ENCODE results near the gene SOX12.
"Not testable (repeated sequence)": the region's sequence is repeated elsewhere in the genome, so short reads cannot be mapped to it uniquely, and the experiment has no call there.

The SOX12 gene

DNA sequence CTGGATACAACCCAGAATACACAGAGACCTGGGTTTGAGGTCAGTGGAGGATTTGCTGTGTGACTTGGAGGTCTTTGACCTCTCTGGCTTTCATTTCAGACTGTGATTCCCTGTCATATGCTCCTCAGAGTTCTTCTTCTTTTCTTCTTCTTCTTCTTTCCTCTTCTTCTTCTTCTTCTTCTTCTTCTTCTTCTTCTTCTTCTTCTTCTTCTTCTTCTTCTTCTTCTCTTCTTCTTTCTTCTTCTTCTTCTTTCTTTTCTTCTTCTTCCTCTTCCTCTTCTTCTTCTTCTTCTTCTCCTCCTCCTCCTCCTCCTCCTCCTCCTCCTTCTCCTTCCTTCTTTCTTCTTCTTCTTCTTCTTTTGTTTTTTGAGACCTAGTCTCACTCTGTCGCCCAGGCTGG lies 10.7 kb downstream of the SOX12 start:
- H3K27ac Mint-ChIP-seq: peak overlapping the region; percentile 28 to 43
- not testable (repeated sequence) for H3K9me3 Mint-ChIP-seq, DNase-seq, H3K27me3 Mint-ChIP-seq, H3K4me1 Mint-ChIP-seq, ATAC-seq, H3K4me3 Mint-ChIP-seq

- Mint-ChIP-seq H3K4me1 (peaks cover 7% of the 10 kb centered on the region), H3K9me3 (peaks cover 0 to 5% of the 10 kb centered on the region in 2 donors), H3K4me3 (no peak overlapping the region), H3K27me3 (peaks cover 6% of the 10 kb centered on the region), H3K27ac (no peak overlapping the region)
- DNase-seq: peak in 1 of 2 donors; percentile 38
- peak; percentile 90 for ATAC-seq
Measured at GRCh38 chr20:341682-342081, 16.3 kb downstream of the SOX12 start.

DNA sequence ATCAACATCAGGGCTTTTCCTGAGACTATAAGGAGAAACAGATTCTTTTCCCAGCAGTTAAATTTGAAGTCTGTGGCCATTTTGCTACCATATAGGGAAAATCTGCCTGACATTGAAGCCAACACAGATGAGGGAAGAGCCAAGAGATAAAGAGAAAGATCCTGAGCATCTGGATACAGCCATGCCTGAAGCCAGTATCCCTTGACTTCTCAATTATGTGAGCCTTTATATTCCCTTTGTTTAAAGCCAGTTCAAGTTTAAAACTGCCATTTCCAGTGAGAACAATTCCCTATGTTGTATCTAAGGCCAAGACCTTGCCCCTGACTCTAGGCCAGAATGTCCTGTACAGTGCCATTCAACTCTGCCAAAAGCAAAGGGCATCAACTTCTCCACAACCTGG lies 17.8 kb downstream of the SOX12 start:
- peaks cover 6% of the 10 kb centered on the region for H3K27me3 Mint-ChIP-seq
- H3K9me3 Mint-ChIP-seq: peaks cover 0 to 5% of the 10 kb centered on the region in 2 donors
- H3K4me3 Mint-ChIP-seq: no peak overlapping the region
- no peak overlapping the region for H3K27ac Mint-ChIP-seq
- H3K4me1 Mint-ChIP-seq: peaks cover 11% of the 10 kb centered on the region
- no peak for ATAC-seq
- DNase-seq: no peak

DNA sequence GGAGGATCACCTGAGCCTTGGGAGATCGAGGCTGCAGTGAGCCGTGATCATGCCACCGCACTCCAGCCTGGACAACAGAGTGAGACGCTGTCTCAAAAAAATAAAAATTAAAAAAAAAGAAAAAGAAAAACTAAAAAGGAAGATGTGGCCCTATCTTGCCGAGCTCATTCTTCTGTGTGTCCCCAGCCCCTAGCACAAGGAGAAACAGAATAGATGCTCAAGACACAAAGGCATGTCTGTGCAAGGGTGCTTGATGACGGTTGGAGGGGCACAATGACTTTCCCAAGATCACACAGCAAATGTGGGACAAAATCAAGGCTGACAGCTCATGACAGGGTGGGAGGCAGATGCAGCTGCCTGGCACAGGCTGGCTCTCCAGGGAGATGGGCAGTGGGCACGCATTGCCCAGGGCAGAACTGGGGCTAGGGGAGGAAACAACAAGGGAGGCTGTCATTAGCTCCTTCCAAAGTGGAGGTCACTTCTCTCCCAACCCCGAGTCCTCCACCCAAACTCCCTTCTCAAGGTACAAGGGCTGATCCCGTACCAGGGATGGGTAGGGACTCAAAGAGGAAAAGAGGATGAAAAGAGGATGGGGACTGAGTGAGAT lies 20.8 kb downstream of the SOX12 start:
- Mint-ChIP-seq H3K9me3 (peaks cover 0 to 5% of the 10 kb centered on the region in 2 donors), H3K27ac (peak overlapping the region; percentile 51 to 95), H3K27me3 (peaks cover 6% of the 10 kb centered on the region), H3K4me1 (peaks cover 19% of the 10 kb centered on the region), H3K4me3 (peak overlapping the region; percentile 92 to 97)
- ATAC-seq (no peak), DNase-seq (no peak)

DNA sequence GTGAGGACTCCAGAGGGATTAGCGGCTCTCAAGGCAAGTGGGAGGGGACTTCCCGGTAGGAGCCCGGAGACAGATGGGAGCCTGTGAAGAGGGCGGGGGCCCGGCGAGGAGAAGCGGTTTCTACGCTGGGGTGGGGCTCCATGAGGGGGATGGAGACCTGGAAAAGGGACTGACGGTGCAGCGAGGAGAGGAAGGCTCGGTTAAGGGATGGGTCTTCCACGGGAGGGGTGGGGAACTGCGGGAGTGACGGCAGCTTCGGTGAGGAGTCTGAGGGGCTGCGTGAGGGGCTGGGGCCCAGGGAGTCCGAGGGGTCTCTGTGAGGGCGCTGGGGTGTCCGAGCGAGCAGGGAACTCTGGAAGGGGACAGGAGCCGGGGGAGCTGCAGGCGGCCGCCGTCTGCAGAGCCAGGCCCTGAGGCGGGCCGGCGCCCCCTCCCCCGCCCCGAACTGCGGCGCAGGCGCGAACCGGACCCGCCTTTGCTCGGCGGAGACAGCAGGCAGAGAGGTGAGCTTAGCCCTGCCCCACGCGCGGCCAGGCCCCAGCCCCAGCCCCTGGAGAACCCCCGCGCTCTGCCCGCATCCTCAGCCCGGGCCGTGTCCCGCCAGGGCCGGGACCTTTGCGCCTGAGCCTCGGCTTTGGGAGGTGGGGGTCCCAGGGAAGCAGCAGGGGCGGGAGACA lies 21.4 kb downstream of the SOX12 start, which contains the start of gene NRSN2:
NRSN2 (plus strand) TSS at position 472 of the 677 bp plus-strand sequence. CDS start 2,533 bp downstream, outside the sequence.
- peaks cover 19% of the 10 kb centered on the region for H3K4me1 Mint-ChIP-seq
- peak within 1 kb of the TSS; percentile 51 to 95 for H3K27ac Mint-ChIP-seq
- H3K4me3 Mint-ChIP-seq: peak within 1 kb of the TSS; percentile 92 to 97
- H3K27me3 Mint-ChIP-seq: peaks cover 6% of the 10 kb centered on the region
- DNase-seq: peak; percentile 40 to 41
- peaks cover 0 to 2% of the 10 kb centered on the region in 2 donors for H3K9me3 Mint-ChIP-seq
- ATAC-seq: peak; percentile 58

GRCh38 chr20:347317-347639 lies 21.9 kb downstream of the SOX12 start:
- Mint-ChIP-seq H3K27ac (no peak overlapping the region), H3K9me3 (no peaks in the 10 kb centered on the region), H3K27me3 (peaks cover 6% of the 10 kb centered on the region), H3K4me3 (peak overlapping the region; percentile 86 to 97), H3K4me1 (peaks cover 19% of the 10 kb centered on the region)
- DNase-seq: no peak
- ATAC-seq: peak; percentile 10

- Mint-ChIP-seq H3K4me3 (peak overlapping the region; percentile 86 to 97), H3K27me3 (peaks cover 6% of the 10 kb centered on the region), H3K4me1 (peaks cover 19% of the 10 kb centered on the region), H3K27ac (peak overlapping the region; percentile 35 to 88), H3K9me3 (no peaks in the 10 kb centered on the region)
- peak; percentile 83 for ATAC-seq
- peak; percentile 66 to 75 for DNase-seq
Measured at GRCh38 chr20:347640-348484, 22.5 kb downstream of the SOX12 start.

DNA sequence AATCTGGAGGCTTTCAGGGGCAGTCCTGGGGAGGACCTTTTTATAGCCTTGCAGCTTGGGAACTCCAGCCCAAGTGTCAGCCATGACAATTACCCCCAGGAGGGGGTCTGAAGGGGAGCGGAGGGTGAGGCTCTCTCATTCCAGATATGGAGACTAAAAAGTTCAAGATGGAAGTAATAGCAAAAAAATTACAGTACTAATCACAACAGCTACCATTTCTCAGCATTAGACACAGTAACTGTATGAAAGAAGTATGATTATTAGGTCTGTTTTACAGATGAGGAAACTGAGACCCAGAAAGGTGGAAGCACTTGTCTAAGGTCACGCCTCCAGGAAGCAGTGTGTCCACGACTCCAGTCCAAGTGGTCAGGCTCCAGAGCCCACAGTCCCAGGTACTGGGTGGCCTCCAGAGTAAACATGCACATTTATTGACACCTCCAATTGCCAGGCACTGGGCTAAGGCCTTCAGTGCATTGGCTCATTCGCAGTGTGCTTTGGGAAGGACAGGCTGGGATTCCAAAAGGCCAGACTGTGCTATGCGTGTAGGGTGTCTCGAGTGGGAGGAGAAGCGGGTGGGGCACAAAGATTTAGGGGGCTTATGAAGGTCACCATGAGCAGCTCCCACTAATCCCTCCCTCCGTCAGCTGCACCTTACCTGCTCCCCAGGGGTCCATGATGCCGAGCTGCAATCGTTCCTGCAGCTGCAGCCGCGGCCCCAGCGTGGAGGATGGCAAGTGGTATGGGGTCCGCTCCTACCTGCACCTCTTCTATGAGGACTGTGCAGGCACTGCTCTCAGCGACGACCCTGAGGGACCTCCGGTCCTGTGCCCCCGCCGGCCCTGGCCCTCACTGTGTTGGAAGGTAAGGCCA lies 23.9 kb downstream of the SOX12 start:
- Mint-ChIP-seq H3K27me3 (peaks cover 6% of the 10 kb centered on the region), H3K4me3 (no peak overlapping the region), H3K9me3 (no peaks in the 10 kb centered on the region), H3K4me1 (peaks cover 19% of the 10 kb centered on the region), H3K27ac (no peak overlapping the region)
- no peak for ATAC-seq
- no peak for DNase-seq

DNA sequence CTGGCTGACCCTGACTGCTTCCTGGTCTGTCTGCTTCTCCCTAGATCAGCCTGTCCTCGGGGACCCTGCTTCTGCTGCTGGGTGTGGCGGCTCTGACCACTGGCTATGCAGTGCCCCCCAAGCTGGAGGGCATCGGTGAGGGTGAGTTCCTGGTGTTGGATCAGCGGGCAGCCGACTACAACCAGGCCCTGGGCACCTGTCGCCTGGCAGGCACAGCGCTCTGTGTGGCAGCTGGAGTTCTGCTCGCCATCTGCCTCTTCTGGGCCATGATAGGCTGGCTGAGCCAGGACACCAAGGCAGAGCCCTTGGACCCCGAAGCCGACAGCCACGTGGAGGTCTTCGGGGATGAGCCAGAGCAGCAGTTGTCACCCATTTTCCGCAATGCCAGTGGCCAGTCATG lies 27.8 kb downstream of the SOX12 start:
- no peak overlapping the region for H3K4me3 Mint-ChIP-seq
- no peak for DNase-seq
- no peaks in the 10 kb centered on the region for H3K27me3 Mint-ChIP-seq
- H3K27ac Mint-ChIP-seq: no peak overlapping the region
- H3K4me1 Mint-ChIP-seq: peaks cover 14% of the 10 kb centered on the region
- no peak for ATAC-seq
- H3K9me3 Mint-ChIP-seq: no peaks in the 10 kb centered on the region

DNA sequence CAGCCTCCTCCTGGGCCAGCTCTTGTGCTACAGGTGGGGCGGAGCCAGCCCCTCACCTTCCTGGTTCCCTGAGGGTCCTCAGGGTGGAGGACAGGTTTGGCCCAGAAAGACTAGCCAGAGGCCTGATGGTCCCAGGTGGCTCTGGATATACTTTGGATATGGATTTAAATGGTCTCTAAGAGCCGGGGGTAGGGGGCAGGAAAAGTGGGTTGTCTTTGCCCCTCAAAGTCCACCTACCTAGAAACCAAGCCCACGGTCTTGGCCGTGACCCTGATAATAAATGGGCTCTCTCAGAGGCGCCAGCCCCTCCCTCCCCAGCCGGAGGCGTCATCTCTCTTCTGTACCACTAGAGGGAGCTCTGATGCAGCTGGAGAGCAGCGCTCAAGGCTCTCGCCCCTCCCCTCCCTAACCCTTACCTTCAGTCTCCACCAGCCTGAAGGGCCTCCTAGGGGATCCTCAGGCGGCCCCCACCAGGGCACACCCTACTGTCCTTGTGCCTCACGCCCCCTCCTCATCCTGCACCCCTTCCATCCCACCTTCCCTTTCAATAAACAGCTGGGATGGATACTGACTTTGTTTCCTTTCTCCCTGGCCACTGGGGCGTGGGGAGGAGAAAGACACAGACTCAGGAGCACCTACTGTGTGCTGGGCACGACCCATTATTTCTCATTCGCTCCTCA lies 29.1 kb downstream of the SOX12 start:
- peak; percentile 96 for ATAC-seq

GRCh38 chr20:356154-356553 lies 30.8 kb downstream of the SOX12 start:
- not testable (repeated sequence) for DNase-seq, H3K4me3 Mint-ChIP-seq, ATAC-seq, H3K4me1 Mint-ChIP-seq, H3K27ac Mint-ChIP-seq, H3K9me3 Mint-ChIP-seq, H3K27me3 Mint-ChIP-seq

More for the DNA sequence above, 29.1 kb downstream of the SOX12 start:
- Mint-ChIP-seq H3K27ac (peak overlapping the region in 1 of 2 donors; percentile 79), H3K27me3 (no peaks in the 10 kb centered on the region), H3K4me3 (no peak overlapping the region), H3K9me3 (no peaks in the 10 kb centered on the region), H3K4me1 (peaks cover 6% of the 10 kb centered on the region)
- peak; percentile 83 to 84 for DNase-seq

GRCh38 chr20:356745-357144 lies 31.4 kb downstream of the SOX12 start:
- Mint-ChIP-seq H3K4me3 (no peak overlapping the region), H3K27ac (no peak overlapping the region), H3K27me3 (no peaks in the 10 kb centered on the region), H3K4me1 (peaks cover 6% of the 10 kb centered on the region), H3K9me3 (no peaks in the 10 kb centered on the region)
- DNase-seq (no peak), ATAC-seq (no peak)

- Mint-ChIP-seq H3K27ac (no peak overlapping the region), H3K27me3 (no peaks in the 10 kb centered on the region), H3K4me1 (peaks cover 26% of the 10 kb centered on the region), H3K9me3 (no peaks in the 10 kb centered on the region), H3K4me3 (no peak overlapping the region)
- DNase-seq: no peak
- ATAC-seq: no peak
Measured at GRCh38 chr20:358891-359555, 33.7 kb downstream of the SOX12 start.

DNA sequence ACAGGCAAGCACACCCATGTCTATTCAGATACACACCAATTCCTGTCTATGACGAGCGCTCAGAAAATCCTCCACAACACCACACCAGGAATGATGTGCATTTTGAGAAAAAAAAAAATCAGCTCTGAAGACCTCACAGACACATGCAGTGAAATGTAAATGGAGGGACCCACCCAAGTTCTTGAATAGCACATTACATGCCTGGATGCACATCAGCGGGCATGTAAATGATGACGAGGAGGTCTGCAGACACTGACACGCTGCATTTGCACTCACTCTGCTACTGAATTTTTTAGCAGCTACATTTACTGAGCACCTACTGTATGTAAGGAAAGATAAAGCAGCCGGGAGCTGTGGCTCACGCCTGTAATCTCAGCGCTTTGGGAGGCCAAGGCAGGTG lies 36.2 kb downstream of the SOX12 start:
- Mint-ChIP-seq H3K27me3 (no peaks in the 10 kb centered on the region), H3K27ac (peak overlapping the region; percentile 87 to 92), H3K4me3 (no peak overlapping the region), H3K9me3 (no peaks in the 10 kb centered on the region), H3K4me1 (peaks cover 45% of the 10 kb centered on the region)
- ATAC-seq (no peak), DNase-seq (no peak)
